Prostate gland (tissue), 2 donors: ENCODE data around the gene AP3M1. TPM values are rescaled to one million over a fixed set of nuclear protein-coding genes. Genes with fewer than 3 reads are reported as not detected.

Experiments used
- DNase-seq: peaks from one replicate; pipeline ENCODE4 v3.0.0-alpha.2; 2019; ENCODE audit warnings: low spot score
- H3K27ac ChIP-seq, 2 donors: fragments of 200-600 bp; sonication (generic); 2 replicates each; pipeline ENCODE4 v1.5.1; 2017 to 2019
- H3K27me3 ChIP-seq: fragments of 200-600 bp; sonication (generic); replicated peaks from 2 replicates; pipeline ENCODE4 v1.5.1; 2019; ENCODE audit not compliant: insufficient read depth
- H3K36me3 ChIP-seq, 2 donors: fragments of 200-600 bp; sonication (generic); 1 replicate in 1 of 2; 2 replicates in 1 of 2; pipeline versions ENCODE4 v1.5.1 to v1.8.1; 2017 to 2019
- H3K4me1 ChIP-seq: fragments of 200-600 bp; sonication (generic); replicated peaks from 2 replicates; pipeline ENCODE4 v1.5.1; 2019
- H3K4me3 ChIP-seq, 2 donors: fragments of 200-600 bp; sonication (generic); 2 replicates each; pipeline ENCODE4 v1.5.1; 2017 to 2019
- H3K9me3 ChIP-seq: fragments of 200-600 bp; sonication (generic); 2 replicates; pipeline ENCODE4 v1.5.1; 2017
- CTCF ChIP-seq, 4 experiments: fragments of 200-600 bp in 2 of 4; fragments of 450-650 bp in 2 of 4; sonication (generic) in 2 of 4; IDR thresholded peaks; 1 replicate in 3 of 4; 2 replicates in 1 of 4; pipeline ENCODE4 v1.5.1; 2016 to 2019; ENCODE audit warnings: antibody characterized with exemption in 4 of 4, mild to moderate bottlenecking in 2 of 4, moderate library complexity in 2 of 4
- POLR2A ChIP-seq: fragments of 450-650 bp; IDR thresholded peaks from one replicate; pipeline ENCODE4 v1.6.1; 2016; ENCODE audit warnings: antibody characterized with exemption, mild to moderate bottlenecking
- POLR2AphosphoS5 ChIP-seq: sonication (generic); formaldehyde crosslinking; IDR thresholded peaks from one replicate; pipeline ENCODE4 v1.6.1; 2017; ENCODE audit warnings: antibody characterized with exemption
- WGBS: methylation state at CpG from one replicate; pipeline ENCODE4 v1.1.5; 2018; 5-methylcytosine and 5-hydroxymethylcytosine counted together
- intact Hi-C: fragments of 100-400 bp; cut with DNase I; formaldehyde crosslinking; loops from one replicate; pipeline ENCODE4 v1.14.2; 2022
- total RNA-seq, 2 donors: library from RNA; depleted of rRNA; stranded (reverse); fragments of >200 nt; gene quantifications; one replicate each; pipeline ENCODE4 v1.1.0, GENCODE V29; 2016

The AP3M1 gene
- total RNA-seq, 2 donors from 2014 or later, result 29.6 to 34.9 TPM

- 83% methylated on average over 3 of the region's 3 CpGs for WGBS
- no peak overlapping the region for H3K27ac ChIP-seq
- DNase-seq, result no peak
- no peaks in the 10 kb centered on the region for H3K4me1 ChIP-seq
- no peak overlapping the region for H3K4me3 ChIP-seq
- no peak for TF ChIP-seq POLR2A
- TF ChIP-seq POLR2AphosphoS5, result no peak
- TF ChIP-seq CTCF (IDR thresholded peaks at IDR 0.05), result no peak
- intact Hi-C loops, result no loop called here
- no peaks in the 10 kb centered on the region for H3K27me3 ChIP-seq
- no peaks in the 10 kb centered on the region for H3K9me3 ChIP-seq
- H3K36me3 ChIP-seq, result no peaks in the 10 kb centered on the region
Observed at GRCh38 chr10:74163319-74164068, 12.9 kb upstream of the AP3M1 start.

- DNase-seq, result no peak
- no peak overlapping the region for H3K4me3 ChIP-seq
- intact Hi-C loops, result no loop called here
- no peaks in the 10 kb centered on the region for H3K27me3 ChIP-seq
- no peaks in the 10 kb centered on the region for H3K4me1 ChIP-seq
- H3K9me3 ChIP-seq, result no peaks in the 10 kb centered on the region
- WGBS, result 94% methylated on average over 3 of the region's 3 CpGs
- H3K27ac ChIP-seq, result no peak overlapping the region
- no peak for TF ChIP-seq CTCF (IDR thresholded peaks at IDR 0.05)
- no peak for TF ChIP-seq POLR2AphosphoS5
- no peak for TF ChIP-seq POLR2A
- H3K36me3 ChIP-seq, result no peaks in the 10 kb centered on the region
Observed at GRCh38 chr10:74160013-74160412, 9.4 kb upstream of the AP3M1 start.

- Histone ChIP-seq H3K27ac (no peak overlapping the region), H3K4me1 (peaks cover 2% of the 10 kb centered on the region), H3K27me3 (no peaks in the 10 kb centered on the region), H3K4me3 (no peak overlapping the region), H3K9me3 (no peaks in the 10 kb centered on the region), H3K36me3 (no peaks in the 10 kb centered on the region)
- DNase-seq, result no peak
- intact Hi-C loops, result no loop called here
- TF ChIP-seq POLR2AphosphoS5, result no peak
- no peak for TF ChIP-seq CTCF (IDR thresholded peaks at IDR 0.05)
- no peak for TF ChIP-seq POLR2A
- 30% methylated on average over 2 of the region's 2 CpGs for WGBS
Observed at GRCh38 chr10:74156919-74157289, 6.3 kb upstream of the AP3M1 start.

GRCh38 chr10:74153676-74154075 lies 3.0 kb upstream of the AP3M1 start:
- Histone ChIP-seq H3K27me3 (no peaks in the 10 kb centered on the region), H3K4me3 (no peak overlapping the region), H3K36me3 (no peaks in the 10 kb centered on the region), H3K9me3 (no peaks in the 10 kb centered on the region), H3K4me1 (peaks cover 2% of the 10 kb centered on the region), H3K27ac (no peak overlapping the region)
- TF ChIP-seq POLR2A (no peak), CTCF (IDR thresholded peaks at IDR 0.05) (no peak), POLR2AphosphoS5 (no peak)
- WGBS, result 23% methylated on average over 4 of the region's 4 CpGs
- DNase-seq, result no peak
- intact Hi-C loops, result no loop called here

- DNase-seq, result no peak
- peaks cover 2% of the 10 kb centered on the region for H3K4me1 ChIP-seq
- no peaks in the 10 kb centered on the region for H3K27me3 ChIP-seq
- no peak overlapping the region for H3K27ac ChIP-seq
- 24% methylated on average over 4 of the region's 4 CpGs for WGBS
- peak in 3 of 4 experiments; percentile 3 to 63 (median 43) for TF ChIP-seq CTCF (IDR thresholded peaks at IDR 0.05)
- TF ChIP-seq POLR2A, result no peak
- intact Hi-C loops, result no loop called here
- no peak overlapping the region for H3K4me3 ChIP-seq
- H3K9me3 ChIP-seq, result no peaks in the 10 kb centered on the region
- no peaks in the 10 kb centered on the region for H3K36me3 ChIP-seq
Observed at GRCh38 chr10:74153123-74153522, 2.5 kb upstream of the AP3M1 start.
